Measurements from ENCODE around the gene KIF3A. TPM values are rescaled to one million over a fixed set of nuclear protein-coding genes. Genes with fewer than 3 reads are reported as not detected.

KIF3A gene
- total RNA-seq, 1 experiment from 2014 or later: 12.7 TPM

DNA sequence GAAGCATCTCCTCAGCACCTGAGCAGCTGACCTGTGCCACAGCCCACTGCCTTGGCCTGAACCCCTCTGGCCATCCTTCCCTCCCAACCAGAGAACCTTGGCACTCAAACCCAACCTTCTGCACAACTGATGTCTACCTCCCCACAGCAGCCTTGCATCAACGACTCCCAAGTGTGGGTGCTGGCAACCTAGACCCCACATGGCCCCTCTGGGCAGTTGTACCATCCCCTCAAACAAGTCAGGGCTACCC is 29.4 kb upstream of the KIF3A start (continued):
- TF ChIP-seq CTCF (IDR thresholded peaks at IDR 0.05 in 2 of 3, conservative IDR thresholded peaks at IDR 0.05 in 1 of 3; ENCODE audit: borderline replicate concordance in 1 of 3, insufficient read depth in 1 of 3, low read depth in 2 of 3, low read length in 2 of 3): no peak
- no peak for TF ChIP-seq EZH2phosphoT487 (IDR thresholded peaks at IDR 0.05; ENCODE audit: borderline replicate concordance)
- no peak for TF ChIP-seq YY1 (IDR thresholded peaks at IDR 0.05; ENCODE audit: extremely low read depth, insufficient replicate concordance, low read depth, low read length)

- Histone ChIP-seq H3K36me3 (ENCODE audit: control insufficient read depth in 1 of 2, insufficient read depth in 2 of 2, low read length in 2 of 2) (peaks cover 4 to 5% of the 10 kb centered on the region in 2 experiments; a peak in 1 of 4 replicates), H3K79me2 (ENCODE audit: insufficient read depth, low read length) (peaks cover 7% of the 10 kb centered on the region; the same call in 1 of the 2 replicates), H4K20me1 (ENCODE audit: insufficient read depth) (no peaks in the 10 kb centered on the region), H3K4me3 (replicated peaks in 1 of 2; ENCODE audit: low read depth in 1 of 2, low read length in 2 of 2) (no peak overlapping the region), H3K4me2 (ENCODE audit: low read length) (no peak overlapping the region), H3K9me2 (ENCODE audit: insufficient read depth) (no peaks in the 10 kb centered on the region), H3K9ac (ENCODE audit: low read length) (no peak overlapping the region), H3K9me3 (ENCODE audit: control insufficient read depth in 1 of 2, insufficient read depth in 1 of 2, low read depth in 1 of 2, low read length in 2 of 2) (no peaks in the 10 kb centered on the region), H3K27ac (ENCODE audit: low read depth, low read length) (no peak overlapping the region), H2AFZ (ENCODE audit: low read depth, low read length, poor library complexity, severe bottlenecking) (no peak overlapping the region), H3K27me3 (ENCODE audit: insufficient read depth, low read length) (no peaks in the 10 kb centered on the region), H3K4me1 (ENCODE audit: control insufficient read depth in 1 of 2, insufficient read depth in 2 of 2, low read length in 2 of 2) (0 out of 4 replicates have a peak, but pooled peaks cover 0 to under 1% of the 10 kb centered on the region in 2 experiments)
- RAD21 ChIA-PET (ENCODE audit: low non-redundant PET in 1 of 2, low total read pairs in 2 of 2, uncharacterized antibody in 2 of 2, unreplicated experiment in 2 of 2): no interaction called here
- CTCF ChIA-PET: interaction anchor here (1.2 kb wide), 1 partner anchor 482 kb away, joined by 4 read pairs; no protein-coding TSS in a partner anchor
- POLR2A ChIA-PET: interaction anchor here (0.8 kb wide), 1 partner anchor 11 kb away, joined by 3 read pairs; the partner anchor contains the start of gene SEPTIN8
- intact Hi-C loops (cut with micrococcal nuclease): no loop called here
- TF ChIP-seq EZH2phosphoT487 (IDR thresholded peaks at IDR 0.05; ENCODE audit: borderline replicate concordance) (no peak), POLR2A (IDR thresholded peaks at IDR 0.05; ENCODE audit: borderline replicate concordance, extremely low read depth, insufficient read depth, insufficient read length) (no peak), ATF3 (IDR thresholded peaks at IDR 0.05) (no peak), ELF1 (IDR thresholded peaks at IDR 0.05; ENCODE audit: borderline replicate concordance, low read depth) (no peak), CBX3 (IDR thresholded peaks at IDR 0.05; ENCODE audit: low read depth) (no peak), CEBPB (IDR thresholded peaks at IDR 0.05; ENCODE audit: low read depth) (no peak), SRF (IDR thresholded peaks at IDR 0.05; ENCODE audit: low read depth) (no peak), EZH2 (IDR thresholded peaks at IDR 0.05) (no peak), YY1 (IDR thresholded peaks at IDR 0.05; ENCODE audit: extremely low read depth, insufficient replicate concordance, low read depth, low read length) (no peak), SP1 (IDR thresholded peaks at IDR 0.05; ENCODE audit: low read depth) (no peak), ZFX (IDR thresholded peaks at IDR 0.05) (no peak), JUND (IDR thresholded peaks at IDR 0.05) (no peak), POLR2AphosphoS5 (IDR thresholded peaks at IDR 0.05; ENCODE audit: low read depth, low read length) (no peak), FOSL1 (IDR thresholded peaks at IDR 0.05; ENCODE audit: low read depth) (no peak), RAD21 (IDR thresholded peaks at IDR 0.05; ENCODE audit: low read depth) (no peak)
- TF ChIP-seq, protein P1, sequence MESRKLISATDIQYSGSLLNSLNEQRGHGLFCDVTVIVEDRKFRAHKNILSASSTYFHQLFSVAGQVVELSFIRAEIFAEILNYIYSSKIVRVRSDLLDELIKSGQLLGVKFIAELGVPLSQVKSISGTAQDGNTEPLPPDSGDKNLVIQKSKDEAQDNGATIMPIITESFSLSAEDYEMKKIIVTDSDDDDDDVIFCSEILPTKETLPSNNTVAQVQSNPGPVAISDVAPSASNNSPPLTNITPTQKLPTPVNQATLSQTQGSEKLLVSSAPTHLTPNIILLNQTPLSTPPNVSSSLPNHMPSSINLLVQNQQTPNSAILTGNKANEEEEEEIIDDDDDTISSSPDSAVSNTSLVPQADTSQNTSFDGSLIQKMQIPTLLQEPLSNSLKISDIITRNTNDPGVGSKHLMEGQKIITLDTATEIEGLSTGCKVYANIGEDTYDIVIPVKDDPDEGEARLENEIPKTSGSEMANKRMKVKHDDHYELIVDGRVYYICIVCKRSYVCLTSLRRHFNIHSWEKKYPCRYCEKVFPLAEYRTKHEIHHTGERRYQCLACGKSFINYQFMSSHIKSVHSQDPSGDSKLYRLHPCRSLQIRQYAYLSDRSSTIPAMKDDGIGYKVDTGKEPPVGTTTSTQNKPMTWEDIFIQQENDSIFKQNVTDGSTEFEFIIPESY (IDR thresholded peaks at IDR 0.05; ENCODE audit: extremely low read depth, insufficient replicate concordance, low read length): no peak
- no peak for ATAC-seq
- BruUV-seq (replicated peaks): no TSS peak
- DNase-seq (ENCODE audit: low read depth, low spot score): no peak
Measured at GRCh38 chr5:132766020-132766805, 28.9 kb upstream of the KIF3A start.
